NT2/D1 (cell line): ENCODE measurements around the gene AP3B2.

ENCODE experiments used
- YY1 ChIP-seq: IDR thresholded peaks from 2 replicates; pipeline ENCODE4 v1.6.1; 2011; ENCODE audit not compliant: insufficient read length, insufficient read depth
- ZNF274 ChIP-seq: IDR thresholded peaks from 2 replicates; pipeline ENCODE4 v1.6.1; 2011; ENCODE audit warnings: mild to moderate bottlenecking, low read depth, low read length

DNA sequence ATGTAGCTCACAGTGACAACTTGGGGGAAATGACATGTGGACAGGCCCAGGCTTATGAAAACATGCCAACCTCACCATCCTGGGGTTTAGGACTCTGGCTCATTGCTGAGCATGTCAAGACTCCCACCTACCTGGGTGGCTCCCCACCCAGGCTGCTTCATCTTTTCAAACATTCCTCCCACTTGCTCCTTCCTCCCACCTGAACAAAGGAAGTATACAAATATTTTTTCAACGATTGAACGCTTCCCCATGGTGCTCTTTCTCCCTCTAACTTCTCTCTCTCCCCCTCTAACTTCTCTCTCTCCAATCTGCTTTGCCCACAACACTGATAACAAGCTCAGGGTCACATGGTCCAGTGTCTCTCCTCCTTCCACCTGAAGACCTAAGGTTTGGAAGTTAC, 34.8 kb downstream of the AP3B2 start:
- no peak for TF ChIP-seq YY1
- TF ChIP-seq ZNF274: no peak
